Upper lobe of left lung (tissue), 6 donors: ENCODE results near the gene CYP26A1. TPM values are rescaled to one million over a fixed set of nuclear protein-coding genes. Genes with fewer than 3 reads are reported as not detected.

Experiments
- ATAC-seq, 2 donors: fragments of 200-7000 bp; cut with Tn5 transposase; one replicate each; pipeline ENCODE4 v1.9.1; 2022; ENCODE audit warnings: mild to moderate bottlenecking in 2 of 2, moderate library complexity in 2 of 2; ENCODE audit not compliant: low FRiP score in 2 of 2
- DNase-seq, 2 donors: peaks; one replicate each; pipeline ENCODE4 v3.0.0-alpha.2; 2019 to 2020
- H3K27ac ChIP-seq, 4 donors: fragments of 200-600 bp; sonication (generic); one replicate each; pipeline ENCODE4 v1.5.1; 2016 to 2019
- H3K27me3 ChIP-seq, 4 donors: fragments of 200-600 bp; sonication (generic); one replicate each; pipeline ENCODE4 v1.5.1; 2017 to 2019
- H3K36me3 ChIP-seq, 4 donors: fragments of 200-600 bp; sonication (generic); one replicate each; pipeline ENCODE4 v1.5.1; 2016 to 2019
- H3K4me1 ChIP-seq, 4 donors: fragments of 200-600 bp; sonication (generic); one replicate each; pipeline ENCODE4 v1.5.1; 2018 to 2019
- H3K4me3 ChIP-seq, 4 donors: fragments of 200-600 bp; sonication (generic); one replicate each; pipeline ENCODE4 v1.5.1; 2017 to 2019; ENCODE audit warnings: mild to moderate bottlenecking in 2 of 4, moderate library complexity in 1 of 4
- H3K9me3 ChIP-seq, 4 donors: fragments of 200-600 bp; sonication (generic); one replicate each; pipeline ENCODE4 v1.5.1; 2018 to 2019
- EP300 ChIP-seq, 4 donors: sonication (generic); formaldehyde crosslinking; IDR thresholded peaks; one replicate each; pipeline ENCODE4 v1.5.1; 2017; ENCODE audit warnings: antibody characterized with exemption in 4 of 4, control low read depth in 2 of 4
- POLR2A ChIP-seq, 4 donors: fragments of 450-650 bp; IDR thresholded peaks; one replicate each; pipeline ENCODE4 v1.5.1; 2016 to 2017; ENCODE audit warnings: antibody characterized with exemption in 4 of 4, mild to moderate bottlenecking in 2 of 4
- POLR2AphosphoS5 ChIP-seq, 2 donors: sonication (generic); formaldehyde crosslinking; IDR thresholded peaks; one replicate each; pipeline ENCODE4 v1.5.1; 2017; ENCODE audit warnings: antibody characterized with exemption in 2 of 2
- WGBS, 2 donors: methylation state at CpG; one replicate each; pipeline ENCODE4 v1.1.5; 2017 to 2018; 5-methylcytosine and 5-hydroxymethylcytosine counted together
- total RNA-seq, 6 donors: library from RNA; depleted of rRNA in 4 of 6; stranded (reverse); fragments of >200 nt in 4 of 6; gene quantifications; one replicate each; pipeline versions ENCODE4 v1.1.0 to v1.2.1, GENCODE V29; 2016 to 2021
- TF ChIP-seq, protein P1 (sequence below), 6 experiments: fragments of 450-650 bp in 4 of 6; fragments of 200-600 bp in 2 of 6; sonication (generic) in 2 of 6; IDR thresholded peaks; one replicate each; pipeline ENCODE4 v1.5.1; 2016 to 2019; ENCODE audit warnings: antibody characterized with exemption in 6 of 6
- donor health status: DM: no; HTN: no; CAD: no; lungs with moderate emphysema.
- donor health status: DM: no; HTN: yes; CAD: no; lungs with severe emphysema.

The CYP26A1 gene
- total RNA-seq, 6 donors from 2014 or later, result not detected

DNA sequence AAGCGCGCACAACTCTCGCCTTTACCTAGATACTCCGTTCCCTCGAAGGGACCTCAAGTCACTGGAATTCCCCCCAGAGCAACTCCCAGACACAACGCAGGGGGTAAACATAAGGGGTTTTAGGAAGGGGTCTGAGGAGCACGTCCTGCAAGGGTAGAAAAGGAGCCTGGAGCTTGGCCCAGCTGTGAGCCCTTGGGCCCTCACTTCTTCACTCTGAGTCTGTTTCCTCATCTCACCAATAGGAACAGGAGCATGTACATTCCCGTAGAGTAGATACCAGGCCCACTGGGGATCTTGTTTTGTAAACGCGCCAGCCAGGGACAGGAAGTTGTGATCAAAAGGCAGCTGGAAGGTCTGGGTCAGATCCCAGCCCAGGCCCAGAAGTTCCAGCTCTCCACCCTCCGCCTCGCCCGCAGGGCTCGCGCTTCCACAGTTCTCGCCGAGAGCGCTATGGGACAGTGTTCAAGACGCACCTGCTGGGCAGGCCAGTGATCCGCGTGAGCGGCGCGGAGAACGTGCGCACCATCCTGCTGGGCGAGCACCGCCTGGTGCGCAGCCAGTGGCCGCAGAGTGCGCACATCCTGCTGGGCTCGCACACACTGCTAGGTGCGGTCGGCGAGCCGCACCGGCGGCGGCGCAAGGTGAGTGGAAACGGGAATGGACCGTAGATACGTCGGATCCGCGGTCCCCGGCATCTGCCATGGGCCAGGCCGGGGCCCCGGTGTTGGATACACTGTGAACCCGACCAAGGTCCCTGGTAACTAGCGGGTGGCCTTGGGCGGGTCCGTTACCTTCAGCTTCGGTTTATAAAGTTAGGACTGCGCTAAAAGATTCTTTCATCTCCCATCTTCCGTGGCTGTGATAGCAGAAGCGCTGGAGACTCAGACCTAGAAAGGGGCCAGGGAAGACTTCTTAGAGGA is 11.8 kb upstream of the CYP26A1 start:
- Histone ChIP-seq H3K27ac (no peak overlapping the region), H3K9me3 (no peaks in the 10 kb centered on the region), H3K4me3 (peak overlapping the region; percentile 0 to 45 (median 26)), H3K36me3 (peaks cover 0 to 17% (median 2%) of the 10 kb centered on the region in 4 donors), H3K27me3 (peaks cover 0 to 26% (median 8%) of the 10 kb centered on the region in 4 donors), H3K4me1 (peaks cover 17 to 42% (median 17%) of the 10 kb centered on the region in 4 donors)
- peak in 1 of 2 donors; percentile 34 for ATAC-seq
- 18 to 33% methylated on average over 22 to 51 of the region's 57 CpGs for WGBS, 2 donors
- peak in 1 of 2 donors; percentile 84 for DNase-seq
- TF ChIP-seq, protein P1, sequence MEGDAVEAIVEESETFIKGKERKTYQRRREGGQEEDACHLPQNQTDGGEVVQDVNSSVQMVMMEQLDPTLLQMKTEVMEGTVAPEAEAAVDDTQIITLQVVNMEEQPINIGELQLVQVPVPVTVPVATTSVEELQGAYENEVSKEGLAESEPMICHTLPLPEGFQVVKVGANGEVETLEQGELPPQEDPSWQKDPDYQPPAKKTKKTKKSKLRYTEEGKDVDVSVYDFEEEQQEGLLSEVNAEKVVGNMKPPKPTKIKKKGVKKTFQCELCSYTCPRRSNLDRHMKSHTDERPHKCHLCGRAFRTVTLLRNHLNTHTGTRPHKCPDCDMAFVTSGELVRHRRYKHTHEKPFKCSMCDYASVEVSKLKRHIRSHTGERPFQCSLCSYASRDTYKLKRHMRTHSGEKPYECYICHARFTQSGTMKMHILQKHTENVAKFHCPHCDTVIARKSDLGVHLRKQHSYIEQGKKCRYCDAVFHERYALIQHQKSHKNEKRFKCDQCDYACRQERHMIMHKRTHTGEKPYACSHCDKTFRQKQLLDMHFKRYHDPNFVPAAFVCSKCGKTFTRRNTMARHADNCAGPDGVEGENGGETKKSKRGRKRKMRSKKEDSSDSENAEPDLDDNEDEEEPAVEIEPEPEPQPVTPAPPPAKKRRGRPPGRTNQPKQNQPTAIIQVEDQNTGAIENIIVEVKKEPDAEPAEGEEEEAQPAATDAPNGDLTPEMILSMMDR (IDR thresholded peaks at IDR 0.05), result no peak

DNA sequence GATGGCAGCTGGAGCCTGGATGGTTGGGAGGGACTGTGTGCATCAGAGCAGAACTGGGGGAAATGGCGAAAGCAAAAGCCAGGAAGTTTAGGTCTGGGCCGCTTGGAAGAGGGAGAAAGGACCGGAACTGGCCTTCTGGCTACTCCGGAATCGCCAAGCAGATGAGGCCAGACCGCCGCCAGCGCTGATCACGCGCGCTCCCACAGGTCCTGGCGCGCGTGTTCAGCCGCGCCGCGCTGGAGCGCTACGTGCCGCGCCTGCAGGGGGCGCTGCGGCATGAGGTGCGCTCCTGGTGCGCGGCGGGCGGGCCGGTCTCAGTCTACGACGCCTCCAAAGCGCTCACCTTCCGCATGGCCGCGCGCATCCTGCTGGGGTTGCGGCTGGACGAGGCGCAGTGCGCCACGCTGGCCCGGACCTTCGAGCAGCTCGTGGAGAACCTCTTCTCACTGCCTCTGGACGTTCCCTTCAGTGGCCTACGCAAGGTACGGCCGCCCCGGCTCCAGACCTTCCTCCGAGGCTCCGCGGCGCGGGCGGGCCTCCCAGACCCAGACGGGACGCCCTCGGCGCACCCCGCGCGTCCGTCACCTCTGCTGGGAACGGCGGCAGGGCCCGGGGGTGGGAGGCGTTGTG is 11.1 kb upstream of the CYP26A1 start:
- peaks cover 0 to 28% (median 8%) of the 10 kb centered on the region in 4 donors for H3K27me3 ChIP-seq
- H3K4me1 ChIP-seq, result peaks cover 17 to 42% (median 17%) of the 10 kb centered on the region in 4 donors
- no peaks in the 10 kb centered on the region for H3K9me3 ChIP-seq
- no peak overlapping the region for H3K27ac ChIP-seq
- DNase-seq (peak in 1 of 2 donors; percentile 89), ATAC-seq (peak; percentile 47 to 50)
- TF ChIP-seq POLR2A (IDR thresholded peaks at IDR 0.05) (no peak), EP300 (IDR thresholded peaks at IDR 0.05) (no peak)
- TF ChIP-seq, protein P1 (IDR thresholded peaks at IDR 0.05), result peak; percentile 35 to 74 (median 52)
- peaks cover 0 to 17% (median 2%) of the 10 kb centered on the region in 4 donors for H3K36me3 ChIP-seq
- WGBS, 2 donors, result 19 to 26% methylated on average over 11 to 13 of the region's 68 CpGs
- H3K4me3 ChIP-seq, result peak overlapping the region; percentile 0 to 45 (median 26)

DNA sequence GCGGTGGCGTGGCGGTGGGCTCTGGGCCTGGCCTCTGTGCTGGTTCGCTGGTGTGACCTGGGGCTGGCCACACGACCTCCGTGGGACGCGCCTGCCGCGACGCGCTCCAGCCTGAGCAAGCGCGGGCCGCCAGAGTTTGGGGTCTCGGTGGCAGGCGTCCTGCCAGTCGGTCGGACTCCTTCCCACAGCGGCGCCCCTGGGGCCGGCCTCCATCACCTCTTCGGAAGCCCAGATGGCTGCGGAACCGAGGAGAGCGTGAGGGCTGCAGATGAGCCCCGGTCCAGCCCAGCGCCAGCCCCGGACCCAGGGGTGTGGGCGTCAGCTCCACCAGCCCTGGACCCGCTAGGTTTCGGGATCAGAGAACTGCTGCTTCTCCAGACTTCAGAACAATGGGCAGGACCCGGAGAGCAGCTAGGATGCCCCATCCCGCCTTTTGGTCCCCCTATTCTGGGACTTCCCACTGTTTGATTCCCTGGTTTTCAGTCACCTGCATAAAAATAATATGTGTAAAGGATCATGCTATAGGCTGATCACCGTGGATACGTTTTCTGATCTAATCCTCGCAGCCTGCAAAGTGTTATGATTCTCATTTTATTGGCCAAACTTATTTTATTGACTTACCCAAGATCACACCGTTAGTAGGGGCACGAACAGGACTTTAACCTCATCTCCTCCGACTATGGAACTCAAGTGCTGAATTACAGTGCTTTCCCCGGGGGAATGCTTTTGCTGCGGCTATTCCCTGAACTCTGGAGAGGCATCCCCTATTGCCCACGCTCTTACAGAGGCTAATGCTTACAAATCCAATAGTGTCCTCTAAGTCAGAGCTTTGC is 10.3 kb upstream of the CYP26A1 start:
- peaks cover 20 to 48% (median 21%) of the 10 kb centered on the region in 4 donors for H3K4me1 ChIP-seq
- DNase-seq (no peak), ATAC-seq (no peak)
- peaks cover 0 to 13% (median under 1%) of the 10 kb centered on the region in 4 donors for H3K36me3 ChIP-seq
- no peak overlapping the region for H3K27ac ChIP-seq
- peak overlapping the region in 2 of 4 donors; percentile 34 to 45 for H3K4me3 ChIP-seq
- no peak for TF ChIP-seq POLR2AphosphoS5 (IDR thresholded peaks at IDR 0.05)
- H3K9me3 ChIP-seq, result no peaks in the 10 kb centered on the region
- peaks cover 0 to 34% (median 12%) of the 10 kb centered on the region in 4 donors for H3K27me3 ChIP-seq
- 43 to 51% methylated on average over 11 to 22 of the region's 43 CpGs for WGBS, 2 donors

DNA sequence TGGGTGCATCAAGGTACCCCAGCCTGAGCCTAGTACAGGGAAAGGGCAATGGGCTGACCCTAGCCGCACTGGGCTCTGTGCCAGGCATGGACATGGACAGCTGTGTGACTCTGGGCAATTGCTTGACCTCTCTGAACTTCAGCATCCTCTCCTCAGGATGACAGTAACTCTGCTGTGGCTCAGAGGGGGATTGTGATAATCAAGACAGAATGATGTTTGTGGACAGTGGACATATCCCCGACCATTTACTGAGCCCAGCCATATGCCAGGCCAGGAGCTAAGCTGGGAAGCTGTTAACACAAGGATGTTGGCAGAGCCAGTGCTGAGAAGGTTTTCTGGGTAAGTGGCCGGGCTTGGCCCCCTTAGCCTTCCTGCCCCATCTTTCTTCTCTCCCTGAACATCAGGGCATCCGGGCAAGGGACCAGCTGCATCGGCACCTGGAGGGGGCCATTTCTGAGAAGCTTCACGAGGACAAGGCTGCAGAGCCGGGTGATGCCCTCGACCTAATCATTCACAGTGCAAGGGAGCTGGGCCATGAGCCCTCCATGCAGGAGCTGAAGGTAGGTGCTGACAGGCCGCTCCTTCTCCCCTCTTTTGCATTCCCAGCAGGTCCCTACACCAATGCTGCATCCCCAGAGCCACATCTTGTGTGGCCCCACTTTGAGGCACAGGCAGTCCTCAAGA is 9.6 kb upstream of the CYP26A1 start:
- 84 to 89% methylated on average over 1 to 9 of the region's 9 CpGs for WGBS, 2 donors
- peaks cover 0 to 7% (median 0%) of the 10 kb centered on the region in 4 donors for H3K36me3 ChIP-seq
- ATAC-seq (no peak), DNase-seq (no peak)
- no peak overlapping the region for H3K27ac ChIP-seq
- TF ChIP-seq POLR2A (IDR thresholded peaks at IDR 0.05) (no peak), POLR2AphosphoS5 (IDR thresholded peaks at IDR 0.05) (no peak), EP300 (IDR thresholded peaks at IDR 0.05) (no peak)
- TF ChIP-seq, protein P1 (IDR thresholded peaks at IDR 0.05), result no peak
- peaks cover 26 to 56% (median 27%) of the 10 kb centered on the region in 4 donors for H3K4me1 ChIP-seq
- no peak overlapping the region for H3K4me3 ChIP-seq
- peaks cover 0 to 40% (median 17%) of the 10 kb centered on the region in 4 donors for H3K27me3 ChIP-seq
- no peaks in the 10 kb centered on the region for H3K9me3 ChIP-seq
